SK-N-SH treated with all-trans-retinoic acid at 6 μM for 48 hours (cell line): ENCODE data around the gene COL4A2.

Experiments used
- BACH2 ChIP-seq: fragments of 250-450 bp; sonication (Bioruptor Pico); IDR thresholded peaks from 2 replicates; pipeline ENCODE4 v1.9.0; 2021; ENCODE audit warnings: mild to moderate bottlenecking, borderline replicate concordance
- ISL1 ChIP-seq: fragments of 250-450 bp; sonication (Bioruptor Pico); IDR thresholded peaks from 2 replicates; pipeline ENCODE4 v2.1.2; 2022; ENCODE audit warnings: mild to moderate bottlenecking, moderate library complexity
- RARB ChIP-seq: fragments of 250-450 bp; sonication (Bioruptor Pico); IDR thresholded peaks from 2 replicates; pipeline ENCODE4 v1.8.0; 2021; ENCODE audit warnings: mild to moderate bottlenecking, moderate library complexity
- ZFP3 ChIP-seq: fragments of 250-450 bp; sonication (Bioruptor Pico); IDR thresholded peaks from 2 replicates; pipeline ENCODE4 v1.5.0; 2020; ENCODE audit warnings: mild to moderate bottlenecking, moderate library complexity
- ZFP30 ChIP-seq: fragments of 450-650 bp; formaldehyde crosslinking; IDR thresholded peaks from 2 replicates; pipeline ENCODE4 v1.5.0; 2022; ENCODE audit warnings: mild to moderate bottlenecking, moderate library complexity
- ZNF565 ChIP-seq: fragments of 450-650 bp; formaldehyde crosslinking; conservative IDR thresholded peaks from 2 replicates; pipeline ENCODE4 v1.5.0; 2020; ENCODE audit warnings: low read depth, mild to moderate bottlenecking, moderate library complexity
- ZNF8 ChIP-seq: fragments of 450-650 bp; formaldehyde crosslinking; IDR thresholded peaks from 2 replicates; pipeline ENCODE4 v1.5.0; 2020; ENCODE audit warnings: mild to moderate bottlenecking, moderate library complexity
- TF ChIP-seq, protein P1 (sequence below): fragments of 250-450 bp; sonication (Bioruptor Pico); IDR thresholded peaks from 2 replicates; pipeline ENCODE4 v1.5.1; 2021; ENCODE audit warnings: mild to moderate bottlenecking, moderate library complexity
- TF ChIP-seq, protein P2 (sequence below): fragments of 250-450 bp; sonication (Bioruptor Pico); IDR thresholded peaks from 2 replicates; pipeline ENCODE4 v1.8.0; 2020; ENCODE audit warnings: mild to moderate bottlenecking, moderate library complexity, borderline replicate concordance

DNA sequence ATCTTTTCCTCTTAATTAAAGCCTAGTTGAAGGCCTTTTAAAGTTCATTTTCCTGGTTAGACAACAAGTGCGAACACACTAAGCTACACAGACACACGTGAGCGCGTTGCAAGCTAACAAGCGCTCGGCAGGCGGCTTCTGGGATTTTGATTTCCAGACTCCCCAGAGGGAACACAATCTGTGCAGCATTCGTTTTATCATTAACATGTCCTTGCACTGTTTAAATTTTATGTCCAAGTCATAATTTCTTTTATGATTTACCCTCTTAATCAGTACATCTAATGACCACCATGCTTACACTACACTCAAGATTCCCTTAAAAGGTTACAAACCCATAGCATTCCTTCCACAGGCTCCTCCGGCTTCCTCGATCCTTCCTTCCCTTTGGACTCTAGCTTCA lies 16.9 kb upstream of the COL4A2 start:
- no peak for TF ChIP-seq ISL1 (CRISPR knock-in tag)
- TF ChIP-seq BACH2 (CRISPR knock-in tag), result no peak
- TF ChIP-seq, protein P1, sequence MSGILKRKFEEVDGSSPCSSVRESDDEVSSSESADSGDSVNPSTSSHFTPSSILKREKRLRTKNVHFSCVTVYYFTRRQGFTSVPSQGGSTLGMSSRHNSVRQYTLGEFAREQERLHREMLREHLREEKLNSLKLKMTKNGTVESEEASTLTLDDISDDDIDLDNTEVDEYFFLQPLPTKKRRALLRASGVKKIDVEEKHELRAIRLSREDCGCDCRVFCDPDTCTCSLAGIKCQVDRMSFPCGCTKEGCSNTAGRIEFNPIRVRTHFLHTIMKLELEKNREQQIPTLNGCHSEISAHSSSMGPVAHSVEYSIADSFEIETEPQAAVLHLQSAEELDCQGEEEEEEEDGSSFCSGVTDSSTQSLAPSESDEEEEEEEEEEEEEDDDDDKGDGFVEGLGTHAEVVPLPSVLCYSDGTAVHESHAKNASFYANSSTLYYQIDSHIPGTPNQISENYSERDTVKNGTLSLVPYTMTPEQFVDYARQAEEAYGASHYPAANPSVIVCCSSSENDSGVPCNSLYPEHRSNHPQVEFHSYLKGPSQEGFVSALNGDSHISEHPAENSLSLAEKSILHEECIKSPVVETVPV (CRISPR knock-in tag), result no peak
- TF ChIP-seq ZNF565 (CRISPR knock-in tag), result no peak
- no peak for TF ChIP-seq ZFP30 (CRISPR knock-in tag)
- no peak for TF ChIP-seq ZFP3
- TF ChIP-seq, protein P2, sequence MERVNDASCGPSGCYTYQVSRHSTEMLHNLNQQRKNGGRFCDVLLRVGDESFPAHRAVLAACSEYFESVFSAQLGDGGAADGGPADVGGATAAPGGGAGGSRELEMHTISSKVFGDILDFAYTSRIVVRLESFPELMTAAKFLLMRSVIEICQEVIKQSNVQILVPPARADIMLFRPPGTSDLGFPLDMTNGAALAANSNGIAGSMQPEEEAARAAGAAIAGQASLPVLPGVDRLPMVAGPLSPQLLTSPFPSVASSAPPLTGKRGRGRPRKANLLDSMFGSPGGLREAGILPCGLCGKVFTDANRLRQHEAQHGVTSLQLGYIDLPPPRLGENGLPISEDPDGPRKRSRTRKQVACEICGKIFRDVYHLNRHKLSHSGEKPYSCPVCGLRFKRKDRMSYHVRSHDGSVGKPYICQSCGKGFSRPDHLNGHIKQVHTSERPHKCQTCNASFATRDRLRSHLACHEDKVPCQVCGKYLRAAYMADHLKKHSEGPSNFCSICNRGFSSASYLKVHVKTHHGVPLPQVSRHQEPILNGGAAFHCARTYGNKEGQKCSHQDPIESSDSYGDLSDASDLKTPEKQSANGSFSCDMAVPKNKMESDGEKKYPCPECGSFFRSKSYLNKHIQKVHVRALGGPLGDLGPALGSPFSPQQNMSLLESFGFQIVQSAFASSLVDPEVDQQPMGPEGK (CRISPR knock-in tag), result no peak
- TF ChIP-seq ZNF8 (CRISPR knock-in tag), result no peak
- no peak for TF ChIP-seq RARB
